HepG2 (cell line): ENCODE data around the gene SORBS2. TPM values are rescaled to one million over a fixed set of nuclear protein-coding genes. Genes with fewer than 3 reads are reported as not detected.

ENCODE experiments used
- ADNP ChIP-seq: sonication (generic); formaldehyde crosslinking; IDR thresholded peaks from 2 replicates; pipeline ENCODE4 v1.4.0; 2020; ENCODE audit warnings: missing genetic modification reagents
- GATAD2A ChIP-seq: IDR thresholded peaks from 2 replicates; pipeline ENCODE4 v1.6.1; 2016
- HNRNPH1 ChIP-seq: fragments of 200-400 bp; formaldehyde crosslinking; optimal IDR thresholded peaks from 2 replicates; pipeline ENCODE3; 2017; ENCODE audit warnings: mild to moderate bottlenecking, low read depth, low read length
- NR2F6 ChIP-seq, 2 experiments: IDR thresholded peaks; 2 replicates each; pipeline ENCODE4 v1.6.1; 2016; ENCODE audit warnings: antibody characterized with exemption in 1 of 2, mild to moderate bottlenecking in 1 of 2
- SMAD3 ChIP-seq: sonication (generic); formaldehyde crosslinking; IDR thresholded peaks from 2 replicates; pipeline ENCODE4 v1.4.0; 2020; ENCODE audit warnings: missing genetic modification reagents
- TCF7 ChIP-seq: sonication (generic); IDR thresholded peaks from 2 replicates; pipeline ENCODE4 v1.6.1; 2016; ENCODE audit warnings: antibody characterized with exemption, low read depth
- YY1 ChIP-seq: IDR thresholded peaks from 2 replicates; pipeline ENCODE4 v1.6.1; 2011; ENCODE audit warnings: low read length, low read depth, moderate library complexity, mild to moderate bottlenecking; ENCODE audit not compliant: insufficient read depth, insufficient replicate concordance
- ZFAT ChIP-seq: sonication (generic); formaldehyde crosslinking; conservative IDR thresholded peaks from 2 replicates; pipeline ENCODE4 v1.8.1; 2023; ENCODE audit warnings: missing genetic modification reagents, inconsistent platforms
- ZMYM4 ChIP-seq: sonication (generic); formaldehyde crosslinking; IDR thresholded peaks from 2 replicates; pipeline ENCODE4 v1.8.1; 2023; ENCODE audit warnings: mild to moderate bottlenecking, missing genetic modification reagents
- ZNF280B ChIP-seq: sonication (generic); formaldehyde crosslinking; IDR thresholded peaks from 2 replicates; pipeline ENCODE4 v1.5.0; 2020; ENCODE audit warnings: missing genetic modification reagents, mild to moderate bottlenecking, borderline replicate concordance
- ZNF292 ChIP-seq: sonication (generic); formaldehyde crosslinking; IDR thresholded peaks from 2 replicates; pipeline ENCODE4 v1.8.1; 2022; ENCODE audit warnings: mild to moderate bottlenecking, low read depth, missing genetic modification reagents, borderline replicate concordance
- ZNF331 ChIP-seq: sonication (generic); formaldehyde crosslinking; IDR thresholded peaks from 2 replicates; pipeline ENCODE4 v1.4.0; 2020; ENCODE audit warnings: missing genetic modification reagents
- ZNF557 ChIP-seq: sonication (generic); formaldehyde crosslinking; IDR thresholded peaks from 2 replicates; pipeline ENCODE4 v1.4.0; 2020; ENCODE audit warnings: missing genetic modification reagents
- ZNF646 ChIP-seq: sonication (generic); formaldehyde crosslinking; IDR thresholded peaks from 2 replicates; pipeline ENCODE4 v1.9.0; 2021; ENCODE audit warnings: mild to moderate bottlenecking, missing genetic modification reagents
- ZNF749 ChIP-seq: sonication (generic); formaldehyde crosslinking; IDR thresholded peaks from 2 replicates; pipeline ENCODE4 v1.8.0; 2022; ENCODE audit warnings: mild to moderate bottlenecking, missing genetic modification reagents, moderate library complexity, borderline replicate concordance
- polyA plus RNA-seq, 8 experiments: library from polyadenylated mRNA; depleted of rRNA in 3 of 8; stranded (reverse) in 7 of 8; unstranded in 1 of 8; fragments of >200 nt; fragmentation: Illumina TruSeq in 4 of 8; extraction: Trizol in 4 of 8; gene quantifications; 2 replicates each; pipeline versions ENCODE4 v1.2.1 to v1.2.3, GENCODE V29; 2011 to 2016; ENCODE audit warnings: low read depth in 4 of 8, missing spikeins in 1 of 8, mixed read lengths in 1 of 8; ENCODE audit not compliant: insufficient read depth in 1 of 8
- total RNA-seq, 5 experiments: library from RNA; depleted of rRNA; stranded (reverse); fragments of >200 nt; fragmentation: Illumina TruSeq; extraction: Trizol; gene quantifications; 2 replicates each; pipeline ENCODE4 v1.2.3, GENCODE V29; 2016; ENCODE audit warnings: low read depth in 1 of 5
- TF ChIP-seq, protein P1 (sequence below): sonication (generic); formaldehyde crosslinking; IDR thresholded peaks from 2 replicates; pipeline ENCODE4 v1.4.0; 2020; ENCODE audit warnings: missing genetic modification reagents, borderline replicate concordance

Gene SORBS2
- total and polyA plus RNA-seq, 2 of the 13 experiments (the other 11 are each of a cell fraction or from before 2014, with no cell fraction given) = 25.0 to 80.5 TPM

DNA sequence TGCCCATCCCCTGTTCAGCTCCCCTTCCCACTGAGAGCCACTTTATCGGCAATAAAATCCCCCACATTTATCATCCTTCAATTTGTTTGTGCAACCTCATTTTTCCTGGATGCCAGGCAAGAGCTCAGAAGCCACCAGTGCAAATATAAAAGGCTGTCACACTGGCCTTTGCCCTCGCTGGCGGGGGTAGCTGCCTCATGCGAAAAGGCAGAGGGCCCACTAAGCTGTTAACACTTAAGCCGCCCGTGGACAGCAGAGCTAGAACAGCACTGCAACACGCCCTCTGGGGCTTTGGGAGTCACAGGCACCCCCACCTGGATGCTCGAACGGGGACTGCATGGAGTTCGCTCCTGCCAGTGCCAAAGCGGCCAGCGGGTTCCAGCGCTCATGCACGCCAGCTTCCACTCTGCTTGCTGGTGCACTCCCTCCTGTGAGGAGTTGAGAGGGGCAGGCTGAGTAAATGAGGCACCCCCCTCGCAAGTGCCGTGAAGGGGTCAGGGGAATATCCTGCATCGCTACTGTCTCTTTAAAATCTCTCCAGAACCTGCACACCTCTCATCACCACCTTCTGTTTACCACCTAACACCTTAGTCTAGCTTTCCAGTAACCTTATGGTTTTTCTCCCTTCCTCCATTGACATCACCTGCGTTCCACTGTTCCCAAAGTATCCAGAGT, 99.5 kb downstream of the SORBS2 start (continued):
- TF ChIP-seq ZNF280B (no peak), HNRNPH1 (no peak), ZNF557 (CRISPR knock-in tag) (no peak), ZMYM4 (CRISPR knock-in tag) (peak; percentile 75; the same call in 1 of the 2 replicates), SMAD3 (CRISPR knock-in tag) (0 out of 2 replicates have a peak, but pooled peaks have one; percentile 59), ADNP (no peak), ZNF646 (CRISPR knock-in tag) (peak; percentile 84), NR2F6 (IDR thresholded peaks at IDR 0.05) (peak; percentile 66), NR2F6 (CRISPR knock-in tag; IDR thresholded peaks at IDR 0.05) (peak; percentile 74), ZNF331 (CRISPR knock-in tag) (peak; percentile 71), ZNF749 (peak; percentile 37; the same call in 1 of the 2 replicates), YY1 (peak; percentile 14), ZFAT (no peak), ZNF292 (CRISPR knock-in tag) (peak; percentile 89), TCF7 (peak; percentile 53; the same call in 1 of the 2 replicates), GATAD2A (CRISPR knock-in tag) (peak; percentile 93)
- TF ChIP-seq, protein P1, sequence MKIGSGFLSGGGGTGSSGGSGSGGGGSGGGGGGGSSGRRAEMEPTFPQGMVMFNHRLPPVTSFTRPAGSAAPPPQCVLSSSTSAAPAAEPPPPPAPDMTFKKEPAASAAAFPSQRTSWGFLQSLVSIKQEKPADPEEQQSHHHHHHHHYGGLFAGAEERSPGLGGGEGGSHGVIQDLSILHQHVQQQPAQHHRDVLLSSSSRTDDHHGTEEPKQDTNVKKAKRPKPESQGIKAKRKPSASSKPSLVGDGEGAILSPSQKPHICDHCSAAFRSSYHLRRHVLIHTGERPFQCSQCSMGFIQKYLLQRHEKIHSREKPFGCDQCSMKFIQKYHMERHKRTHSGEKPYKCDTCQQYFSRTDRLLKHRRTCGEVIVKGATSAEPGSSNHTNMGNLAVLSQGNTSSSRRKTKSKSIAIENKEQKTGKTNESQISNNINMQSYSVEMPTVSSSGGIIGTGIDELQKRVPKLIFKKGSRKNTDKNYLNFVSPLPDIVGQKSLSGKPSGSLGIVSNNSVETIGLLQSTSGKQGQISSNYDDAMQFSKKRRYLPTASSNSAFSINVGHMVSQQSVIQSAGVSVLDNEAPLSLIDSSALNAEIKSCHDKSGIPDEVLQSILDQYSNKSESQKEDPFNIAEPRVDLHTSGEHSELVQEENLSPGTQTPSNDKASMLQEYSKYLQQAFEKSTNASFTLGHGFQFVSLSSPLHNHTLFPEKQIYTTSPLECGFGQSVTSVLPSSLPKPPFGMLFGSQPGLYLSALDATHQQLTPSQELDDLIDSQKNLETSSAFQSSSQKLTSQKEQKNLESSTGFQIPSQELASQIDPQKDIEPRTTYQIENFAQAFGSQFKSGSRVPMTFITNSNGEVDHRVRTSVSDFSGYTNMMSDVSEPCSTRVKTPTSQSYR (CRISPR knock-in tag) = peak; percentile 58; the same call in 1 of the 2 replicates
